Breast epithelium (tissue), 4 donors: Measurements from ENCODE around the gene TNNT2. TPM values are rescaled to one million over a fixed set of nuclear protein-coding genes. Genes with fewer than 3 reads are reported as not detected.

Experiments
- DNase-seq, 2 donors: peaks; one replicate each; pipeline ENCODE4 v3.0.0-alpha.2; 2019; ENCODE audit warnings: low spot score in 2 of 2
- H3K27ac ChIP-seq, 2 donors: fragments of 200-600 bp; sonication (generic) in 1 of 2; one replicate each; pipeline ENCODE4 v1.5.1; 2016 to 2019; ENCODE audit warnings: mild to moderate bottlenecking in 1 of 2
- H3K27me3 ChIP-seq, 2 donors: fragments of 200-600 bp; sonication (generic) in 1 of 2; one replicate each; pipeline versions ENCODE4 v1.5.1 to v1.6.0; 2017 to 2019; ENCODE audit warnings: control low read depth in 1 of 2, mild to moderate bottlenecking in 1 of 2
- H3K36me3 ChIP-seq: fragments of 200-600 bp; one replicate; pipeline ENCODE4 v1.5.1; 2019
- H3K4me1 ChIP-seq, 2 donors: fragments of 200-600 bp; sonication (generic); one replicate each; pipeline ENCODE4 v1.5.1; 2016 to 2019; ENCODE audit warnings: control low read depth in 1 of 2
- H3K4me3 ChIP-seq, 3 donors: fragments of 200-600 bp; sonication (generic); 1 replicate in 2 of 3; 2 replicates in 1 of 3; pipeline ENCODE4 v1.5.1; 2016 to 2019; ENCODE audit warnings: mild to moderate bottlenecking in 3 of 3, moderate library complexity in 2 of 3
- H3K9me3 ChIP-seq, 2 donors: fragments of 200-600 bp; sonication (generic) in 1 of 2; one replicate each; pipeline ENCODE4 v1.5.1; 2016 to 2019; ENCODE audit warnings: control low read depth in 1 of 2
- POLR2A ChIP-seq: fragments of 450-650 bp; IDR thresholded peaks from one replicate; pipeline ENCODE4 v1.6.1; 2016; ENCODE audit warnings: antibody characterized with exemption, mild to moderate bottlenecking, moderate library complexity
- POLR2AphosphoS5 ChIP-seq, 3 donors: sonication (generic); formaldehyde crosslinking; IDR thresholded peaks; one replicate each; pipeline ENCODE4 v1.6.1; 2017; ENCODE audit warnings: antibody characterized with exemption in 3 of 3
- intact Hi-C: fragments of 100-400 bp; cut with DNase I; formaldehyde crosslinking; loops from one replicate; pipeline ENCODE4 v1.15.1; 2023; ENCODE audit warnings: low total_unique reads
- total RNA-seq, 3 donors: library from RNA; depleted of rRNA; stranded (reverse); fragments of >200 nt; gene quantifications; one replicate each; pipeline ENCODE4 v1.1.0, GENCODE V29; 2016
- TF ChIP-seq, protein P1 (sequence below), 3 donors: fragments of 450-650 bp; IDR thresholded peaks; one replicate each; pipeline ENCODE4 v1.5.1; 2016 to 2017; ENCODE audit warnings: antibody characterized with exemption in 3 of 3, mild to moderate bottlenecking in 3 of 3, moderate library complexity in 3 of 3

The TNNT2 gene
- total RNA-seq, 3 donors from 2014 or later: 1.3 to 2.6 TPM; not detected in 1

DNA sequence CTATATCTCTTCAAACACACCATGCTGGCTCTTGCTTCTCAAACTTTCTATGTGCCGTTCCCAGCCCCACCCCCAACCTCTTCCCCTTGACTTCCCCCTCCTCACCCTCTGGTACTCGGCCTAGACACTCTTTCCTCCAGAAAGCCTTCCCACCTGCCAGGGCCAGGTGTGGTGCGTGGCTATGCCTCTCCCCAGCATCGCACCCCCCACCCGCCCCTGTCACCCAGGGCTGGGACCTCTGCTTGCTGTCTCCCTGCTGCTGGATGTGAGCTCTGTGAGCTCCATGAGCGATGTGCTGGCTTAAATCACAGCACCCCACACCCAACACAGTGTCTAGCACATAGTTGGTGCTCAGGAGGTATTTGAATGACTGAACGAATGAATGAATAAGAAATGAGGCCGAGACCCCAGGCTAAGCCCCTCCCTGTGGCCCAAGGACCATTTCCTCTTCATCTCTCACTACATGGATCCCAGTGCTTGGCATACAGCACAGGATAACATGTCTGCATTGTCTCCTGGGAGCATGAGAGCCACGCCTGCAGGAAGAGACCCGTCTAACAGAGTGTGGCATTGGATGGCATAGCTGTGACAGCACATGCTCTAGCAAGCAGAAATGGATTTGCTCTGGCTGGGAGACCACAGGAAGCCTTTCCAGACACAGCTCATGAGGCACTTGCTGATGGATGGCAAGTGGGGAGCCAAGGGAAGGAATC, 19.7 kb downstream of the TNNT2 start:
- H3K36me3 ChIP-seq: no peaks in the 10 kb centered on the region
- no peak for DNase-seq
- no peaks in the 10 kb centered on the region for H3K27me3 ChIP-seq
- TF ChIP-seq POLR2AphosphoS5 (IDR thresholded peaks at IDR 0.05) (no peak), POLR2A (no peak)
- TF ChIP-seq, protein P1, sequence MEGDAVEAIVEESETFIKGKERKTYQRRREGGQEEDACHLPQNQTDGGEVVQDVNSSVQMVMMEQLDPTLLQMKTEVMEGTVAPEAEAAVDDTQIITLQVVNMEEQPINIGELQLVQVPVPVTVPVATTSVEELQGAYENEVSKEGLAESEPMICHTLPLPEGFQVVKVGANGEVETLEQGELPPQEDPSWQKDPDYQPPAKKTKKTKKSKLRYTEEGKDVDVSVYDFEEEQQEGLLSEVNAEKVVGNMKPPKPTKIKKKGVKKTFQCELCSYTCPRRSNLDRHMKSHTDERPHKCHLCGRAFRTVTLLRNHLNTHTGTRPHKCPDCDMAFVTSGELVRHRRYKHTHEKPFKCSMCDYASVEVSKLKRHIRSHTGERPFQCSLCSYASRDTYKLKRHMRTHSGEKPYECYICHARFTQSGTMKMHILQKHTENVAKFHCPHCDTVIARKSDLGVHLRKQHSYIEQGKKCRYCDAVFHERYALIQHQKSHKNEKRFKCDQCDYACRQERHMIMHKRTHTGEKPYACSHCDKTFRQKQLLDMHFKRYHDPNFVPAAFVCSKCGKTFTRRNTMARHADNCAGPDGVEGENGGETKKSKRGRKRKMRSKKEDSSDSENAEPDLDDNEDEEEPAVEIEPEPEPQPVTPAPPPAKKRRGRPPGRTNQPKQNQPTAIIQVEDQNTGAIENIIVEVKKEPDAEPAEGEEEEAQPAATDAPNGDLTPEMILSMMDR (IDR thresholded peaks at IDR 0.05): no peak
- H3K4me3 ChIP-seq: no peak overlapping the region
- no peaks in the 10 kb centered on the region for H3K9me3 ChIP-seq
- H3K27ac ChIP-seq: no peak overlapping the region
- no peaks in the 10 kb centered on the region for H3K4me1 ChIP-seq
- intact Hi-C loops: no loop called here

DNA sequence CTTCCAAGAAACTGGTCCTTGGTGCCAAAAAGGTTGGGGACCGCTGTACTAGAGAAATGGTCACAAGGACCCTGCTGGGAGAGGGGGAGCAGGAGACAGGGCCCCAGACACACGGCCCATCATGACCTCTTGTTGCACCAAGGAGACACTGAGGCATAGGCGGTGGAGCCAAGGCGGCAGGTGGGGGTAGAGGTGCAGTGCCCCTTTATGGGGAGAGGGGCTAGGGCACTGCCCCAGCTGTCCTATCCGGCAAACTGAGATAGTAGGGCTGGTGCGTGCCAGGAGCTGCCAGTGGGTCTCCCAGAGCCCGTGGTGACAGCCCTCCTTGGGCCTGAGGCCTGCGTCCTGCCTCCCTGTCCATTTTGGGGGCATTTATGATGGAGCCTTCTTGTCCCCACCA, 20.3 kb downstream of the TNNT2 start:
- Histone ChIP-seq H3K27ac (no peak overlapping the region), H3K36me3 (no peaks in the 10 kb centered on the region), H3K4me1 (no peaks in the 10 kb centered on the region), H3K27me3 (no peaks in the 10 kb centered on the region), H3K9me3 (no peaks in the 10 kb centered on the region), H3K4me3 (no peak overlapping the region)
- intact Hi-C loops: no loop called here
- TF ChIP-seq, protein P1 (IDR thresholded peaks at IDR 0.05): no peak
- TF ChIP-seq POLR2AphosphoS5 (IDR thresholded peaks at IDR 0.05) (no peak), POLR2A (no peak)
- DNase-seq: no peak

DNA sequence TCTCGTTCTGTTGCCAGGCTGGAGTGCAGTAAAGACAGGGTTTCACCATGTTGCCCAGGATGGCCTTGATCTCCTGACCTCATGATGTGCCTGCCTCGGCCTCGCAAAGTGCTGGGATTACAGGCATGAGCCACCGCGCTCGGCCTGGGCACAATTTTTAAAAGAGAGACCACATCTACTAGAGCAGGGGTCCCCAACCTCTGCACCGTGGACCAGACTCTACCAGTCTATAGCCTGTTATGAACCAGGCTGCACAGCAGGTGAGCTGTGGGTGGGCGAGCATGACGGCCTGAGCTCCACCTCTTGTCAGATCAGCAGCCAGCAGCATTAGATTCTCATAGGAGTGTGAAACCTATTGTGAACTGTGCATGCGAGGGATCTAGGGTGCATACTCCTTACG, 20.8 kb downstream of the TNNT2 start:
- H3K36me3 ChIP-seq: no peaks in the 10 kb centered on the region
- no peak for DNase-seq
- intact Hi-C loops: no loop called here

DNA sequence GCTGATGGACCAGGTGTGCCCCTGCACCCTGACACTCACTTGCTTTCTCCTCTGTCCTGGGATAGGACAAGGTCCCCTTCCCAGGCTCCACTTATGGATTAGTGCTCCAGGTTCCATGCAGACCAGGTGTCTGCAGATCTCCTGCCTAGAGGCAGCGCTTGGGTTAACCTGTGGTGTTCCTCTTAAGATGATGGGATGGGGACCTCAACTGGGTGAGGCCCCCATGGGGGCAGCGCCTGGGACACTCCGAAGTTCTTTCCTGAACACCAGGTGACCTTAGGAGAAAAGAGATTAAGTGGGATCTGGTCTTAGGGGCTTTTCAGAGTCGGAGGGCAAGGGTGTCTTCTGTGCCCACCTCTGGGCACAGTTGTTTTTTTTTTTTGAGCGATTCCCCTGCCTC, 21.2 kb downstream of the TNNT2 start:
- H3K9me3 ChIP-seq: no peaks in the 10 kb centered on the region
- no peaks in the 10 kb centered on the region for H3K27me3 ChIP-seq
- H3K36me3 ChIP-seq: no peaks in the 10 kb centered on the region
- intact Hi-C loops: no loop called here
- H3K4me3 ChIP-seq: no peak overlapping the region
- TF ChIP-seq, protein P1 (IDR thresholded peaks at IDR 0.05): no peak
- no peak for TF ChIP-seq POLR2A
- TF ChIP-seq POLR2AphosphoS5 (IDR thresholded peaks at IDR 0.05): no peak
- H3K27ac ChIP-seq: no peak overlapping the region
- no peak for DNase-seq
- H3K4me1 ChIP-seq: no peaks in the 10 kb centered on the region

More for the DNA sequence above, 20.8 kb downstream of the TNNT2 start:
- no peaks in the 10 kb centered on the region for H3K27me3 ChIP-seq
- TF ChIP-seq, protein P1 (IDR thresholded peaks at IDR 0.05): no peak
- no peak for TF ChIP-seq POLR2AphosphoS5 (IDR thresholded peaks at IDR 0.05)
- no peak for TF ChIP-seq POLR2A
- H3K4me1 ChIP-seq: no peaks in the 10 kb centered on the region
- no peak overlapping the region for H3K27ac ChIP-seq
- H3K4me3 ChIP-seq: no peak overlapping the region
- no peaks in the 10 kb centered on the region for H3K9me3 ChIP-seq

DNA sequence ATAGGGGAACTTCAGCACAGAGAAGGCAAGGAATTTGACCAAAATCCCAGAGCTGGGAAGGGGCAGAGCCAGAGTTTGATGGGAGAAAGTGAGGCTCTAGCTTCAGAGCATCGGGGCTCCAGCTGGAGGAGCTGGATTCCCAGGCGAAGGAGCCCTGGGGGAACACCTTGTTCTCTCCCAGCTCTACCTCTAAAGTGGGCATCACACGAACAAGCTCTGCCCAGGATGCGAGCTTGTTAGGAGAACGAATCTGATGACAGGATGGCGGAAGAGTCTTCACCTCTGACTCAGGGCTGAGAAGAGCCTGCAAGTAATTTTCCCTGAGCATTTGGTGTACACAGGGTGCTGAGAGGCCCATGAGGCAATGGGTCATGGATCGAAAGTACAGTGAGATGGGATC, 22.0 kb downstream of the TNNT2 start:
- no peaks in the 10 kb centered on the region for H3K9me3 ChIP-seq
- TF ChIP-seq POLR2AphosphoS5 (IDR thresholded peaks at IDR 0.05) (no peak), POLR2A (no peak)
- TF ChIP-seq, protein P1 (IDR thresholded peaks at IDR 0.05): no peak
- intact Hi-C loops: no loop called here
- no peak overlapping the region for H3K27ac ChIP-seq
- no peaks in the 10 kb centered on the region for H3K27me3 ChIP-seq
- H3K36me3 ChIP-seq: no peaks in the 10 kb centered on the region
- DNase-seq: no peak
- H3K4me3 ChIP-seq: no peak overlapping the region
- no peaks in the 10 kb centered on the region for H3K4me1 ChIP-seq
